ENCODE data around the gene NAV2. TPM values are rescaled to one million over a fixed set of nuclear protein-coding genes. Genes with fewer than 3 reads are reported as not detected.
A peak's percentile ranks its signal among the peaks of the same experiment; 100 is the strongest.

NAV2 gene
- total RNA-seq, 1 experiment from 2014 or later: 32.3 TPM

- peak; percentile 96 for DNase-seq (ENCODE audit: low read depth)
These were observed 323.3 kb downstream of the NAV2 start for GRCh38 chr11:20035701-20036601.

- peak; percentile 38 for DNase-seq (ENCODE audit: low read depth)
These were observed 324.1 kb downstream of the NAV2 start for GRCh38 chr11:20036626-20037335.

GRCh38 chr11:20037396-20038153 is 324.9 kb downstream of the NAV2 start:
- no peak for DNase-seq (ENCODE audit: low read depth)

- no peak for DNase-seq (ENCODE audit: low read depth)
These were observed 325.8 kb downstream of the NAV2 start for GRCh38 chr11:20038412-20038811.

GRCh38 chr11:20038972-20039371 is 326.3 kb downstream of the NAV2 start:
- no peak for DNase-seq (ENCODE audit: low read depth)

- DNase-seq (ENCODE audit: low read depth): no peak
These were observed 328.9 kb downstream of the NAV2 start for GRCh38 chr11:20041499-20041898.

GRCh38 chr11:20042045-20042639 is 329.5 kb downstream of the NAV2 start:
- no peak for DNase-seq (ENCODE audit: low read depth)

GRCh38 chr11:20042811-20043341 is 330.2 kb downstream of the NAV2 start:
- no peak for DNase-seq (ENCODE audit: low read depth)

- DNase-seq (ENCODE audit: low read depth): no peak
These were observed 331.4 kb downstream of the NAV2 start for GRCh38 chr11:20043992-20044391.

- no peak for DNase-seq (ENCODE audit: low read depth)
These were observed 332.6 kb downstream of the NAV2 start for GRCh38 chr11:20045098-20045688.

GRCh38 chr11:20046416-20046815 is 333.8 kb downstream of the NAV2 start:
- no peak for DNase-seq (ENCODE audit: low read depth)

- no peak for DNase-seq (ENCODE audit: low read depth)
These were observed 334.6 kb downstream of the NAV2 start for GRCh38 chr11:20047006-20047768.

GRCh38 chr11:20047769-20048154 is 335.1 kb downstream of the NAV2 start:
- DNase-seq (ENCODE audit: low read depth): no peak

- DNase-seq (ENCODE audit: low read depth): no peak
These were observed 335.6 kb downstream of the NAV2 start for GRCh38 chr11:20048246-20048645.

- no peak for DNase-seq (ENCODE audit: low read depth)
These were observed 336.1 kb downstream of the NAV2 start for GRCh38 chr11:20048707-20049106.

GRCh38 chr11:20049231-20049630 is 336.6 kb downstream of the NAV2 start:
- no peak for DNase-seq (ENCODE audit: low read depth)

- DNase-seq (ENCODE audit: low read depth): no peak
These were observed 337.4 kb downstream of the NAV2 start for GRCh38 chr11:20050048-20050447.

- no peak for DNase-seq (ENCODE audit: low read depth)
These were observed 338.1 kb downstream of the NAV2 start for GRCh38 chr11:20050551-20051333.

Data from LHCN-M2 (cell line).